ENCODE results near the gene DYSF.

DYSF gene

DNA sequence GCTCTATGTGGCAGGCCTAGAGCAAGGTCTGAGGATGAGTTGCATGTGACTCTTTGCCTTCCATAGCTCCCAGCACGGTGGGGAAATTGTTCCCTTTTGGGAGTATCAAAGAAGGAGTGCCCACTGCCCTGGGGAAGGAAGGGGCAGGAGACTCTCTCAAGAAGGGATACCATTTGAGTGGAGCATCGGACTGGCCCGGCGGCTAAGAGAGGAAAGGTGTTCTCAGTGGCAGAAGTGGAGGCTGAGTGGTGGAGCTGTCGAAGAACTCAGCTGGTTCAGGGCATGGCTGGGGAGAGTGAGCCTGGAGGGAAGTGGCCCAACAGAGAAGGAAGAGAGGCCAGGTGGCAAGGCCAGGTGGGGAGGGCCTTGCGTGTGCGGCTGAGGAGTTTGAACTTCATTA, 235.2 kb downstream of the DYSF start:
- Histone ChIP-seq H3K79me2 (ENCODE audit: insufficient read depth, low read depth) (no peaks in the 10 kb centered on the region), H2AFZ (ENCODE audit: low read depth) (no peak overlapping the region), H3K4me1 (ENCODE audit: low read depth, poor library complexity, severe bottlenecking) (no peaks in the 10 kb centered on the region), H3K9ac (no peak overlapping the region), H3K27me3 (ENCODE audit: insufficient read depth, low read depth) (no peaks in the 10 kb centered on the region), H3K27ac (no peak overlapping the region), H3K36me3 (ENCODE audit: insufficient read depth) (no peaks in the 10 kb centered on the region), H3K4me3 (IDR thresholded peaks at IDR 0.05; ENCODE audit: insufficient read depth, low read depth, low read length) (no peak overlapping the region), H3K4me2 (no peak overlapping the region), H4K20me1 (ENCODE audit: insufficient read depth) (no peaks in the 10 kb centered on the region)
- TF ChIP-seq, protein P1, sequence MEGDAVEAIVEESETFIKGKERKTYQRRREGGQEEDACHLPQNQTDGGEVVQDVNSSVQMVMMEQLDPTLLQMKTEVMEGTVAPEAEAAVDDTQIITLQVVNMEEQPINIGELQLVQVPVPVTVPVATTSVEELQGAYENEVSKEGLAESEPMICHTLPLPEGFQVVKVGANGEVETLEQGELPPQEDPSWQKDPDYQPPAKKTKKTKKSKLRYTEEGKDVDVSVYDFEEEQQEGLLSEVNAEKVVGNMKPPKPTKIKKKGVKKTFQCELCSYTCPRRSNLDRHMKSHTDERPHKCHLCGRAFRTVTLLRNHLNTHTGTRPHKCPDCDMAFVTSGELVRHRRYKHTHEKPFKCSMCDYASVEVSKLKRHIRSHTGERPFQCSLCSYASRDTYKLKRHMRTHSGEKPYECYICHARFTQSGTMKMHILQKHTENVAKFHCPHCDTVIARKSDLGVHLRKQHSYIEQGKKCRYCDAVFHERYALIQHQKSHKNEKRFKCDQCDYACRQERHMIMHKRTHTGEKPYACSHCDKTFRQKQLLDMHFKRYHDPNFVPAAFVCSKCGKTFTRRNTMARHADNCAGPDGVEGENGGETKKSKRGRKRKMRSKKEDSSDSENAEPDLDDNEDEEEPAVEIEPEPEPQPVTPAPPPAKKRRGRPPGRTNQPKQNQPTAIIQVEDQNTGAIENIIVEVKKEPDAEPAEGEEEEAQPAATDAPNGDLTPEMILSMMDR (conservative IDR thresholded peaks at IDR 0.05; ENCODE audit: low read depth, low read length): no peak

DNA sequence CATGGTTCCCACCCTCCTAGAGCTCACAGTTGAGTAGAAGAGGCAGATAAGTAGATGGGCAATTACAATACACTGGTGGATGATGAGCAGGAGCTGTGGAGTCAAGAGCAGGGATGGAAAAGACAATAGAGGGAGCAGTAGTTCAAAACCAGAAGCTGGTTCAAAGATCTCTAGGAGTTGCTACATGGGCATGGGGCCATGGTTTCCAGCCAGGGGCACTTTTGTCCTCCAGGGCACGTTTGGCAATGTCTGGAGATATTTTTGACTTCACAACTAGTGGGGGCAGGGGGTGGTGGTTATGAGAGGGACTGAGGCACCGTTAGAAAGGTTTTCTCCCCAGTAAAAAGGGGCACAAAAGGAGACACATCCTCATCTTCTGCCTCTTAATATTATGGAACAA, 236.0 kb downstream of the DYSF start:
- TF ChIP-seq, protein P1 (conservative IDR thresholded peaks at IDR 0.05; ENCODE audit: low read depth, low read length): no peak
- H4K20me1 ChIP-seq (ENCODE audit: insufficient read depth): no peaks in the 10 kb centered on the region

DNA sequence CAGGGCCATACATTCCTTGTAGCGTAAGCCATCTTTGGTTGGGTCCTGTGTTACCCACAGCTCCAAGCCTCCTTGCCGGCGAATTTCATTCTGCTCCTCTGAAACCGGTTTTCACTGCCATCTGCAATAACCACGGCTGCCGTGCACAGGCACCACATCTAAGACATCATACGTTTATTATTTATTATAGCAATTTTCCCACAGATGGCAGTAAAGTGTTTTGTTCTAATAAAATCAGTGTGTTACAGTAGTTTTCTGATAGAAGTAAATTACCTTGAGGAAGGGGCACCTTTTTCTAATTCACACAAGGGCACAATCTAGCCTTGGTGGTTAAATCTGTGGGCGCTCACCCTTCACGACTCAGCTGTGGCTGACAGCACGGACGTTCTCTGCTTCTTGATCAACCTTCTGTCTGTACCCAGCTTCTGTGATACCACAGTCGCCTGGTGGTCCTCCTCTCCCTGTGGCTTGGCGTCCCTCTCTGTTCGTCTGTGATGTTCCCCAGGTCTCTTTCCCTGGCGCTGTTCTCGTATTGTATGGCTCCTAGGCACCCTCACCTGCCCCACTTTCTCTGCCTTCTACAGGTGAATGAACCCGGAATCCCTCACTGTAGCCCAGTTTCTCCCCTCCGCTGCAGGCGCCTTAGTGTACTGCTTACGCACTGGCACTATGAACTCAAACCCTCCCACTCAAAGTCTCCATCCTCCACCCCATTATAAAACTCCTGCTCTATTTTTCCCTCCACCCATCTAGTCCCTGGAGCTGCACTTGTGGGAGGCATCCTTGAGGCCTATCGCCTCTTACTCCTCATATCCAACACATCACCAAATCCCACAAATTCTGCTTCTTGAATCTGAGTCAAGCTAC, 236.8 kb downstream of the DYSF start:
- H3K27me3 ChIP-seq (ENCODE audit: insufficient read depth, low read depth): no peaks in the 10 kb centered on the region
- H3K27ac ChIP-seq: no peak overlapping the region
- no peaks in the 10 kb centered on the region for H3K79me2 ChIP-seq (ENCODE audit: insufficient read depth, low read depth)
- H4K20me1 ChIP-seq (ENCODE audit: insufficient read depth): no peaks in the 10 kb centered on the region
- no peaks in the 10 kb centered on the region for H3K4me1 ChIP-seq (ENCODE audit: low read depth, poor library complexity, severe bottlenecking)
- no peak overlapping the region for H3K4me3 ChIP-seq (IDR thresholded peaks at IDR 0.05; ENCODE audit: insufficient read depth, low read depth, low read length)
- no peak overlapping the region for H3K9ac ChIP-seq
- H2AFZ ChIP-seq (ENCODE audit: low read depth): no peak overlapping the region
- H3K4me2 ChIP-seq: no peak overlapping the region
- TF ChIP-seq, protein P1 (conservative IDR thresholded peaks at IDR 0.05; ENCODE audit: low read depth, low read length): no peak
- H3K36me3 ChIP-seq (ENCODE audit: insufficient read depth): no peaks in the 10 kb centered on the region

More for the DNA sequence above, 236.0 kb downstream of the DYSF start:
- H3K4me2 ChIP-seq: no peak overlapping the region
- no peaks in the 10 kb centered on the region for H3K27me3 ChIP-seq (ENCODE audit: insufficient read depth, low read depth)
- no peak overlapping the region for H3K27ac ChIP-seq
- no peaks in the 10 kb centered on the region for H3K36me3 ChIP-seq (ENCODE audit: insufficient read depth)
- no peak overlapping the region for H2AFZ ChIP-seq (ENCODE audit: low read depth)
- H3K79me2 ChIP-seq (ENCODE audit: insufficient read depth, low read depth): no peaks in the 10 kb centered on the region
- H3K4me3 ChIP-seq (IDR thresholded peaks at IDR 0.05; ENCODE audit: insufficient read depth, low read depth, low read length): no peak overlapping the region
- H3K4me1 ChIP-seq (ENCODE audit: low read depth, poor library complexity, severe bottlenecking): no peaks in the 10 kb centered on the region
- no peak overlapping the region for H3K9ac ChIP-seq

DNA sequence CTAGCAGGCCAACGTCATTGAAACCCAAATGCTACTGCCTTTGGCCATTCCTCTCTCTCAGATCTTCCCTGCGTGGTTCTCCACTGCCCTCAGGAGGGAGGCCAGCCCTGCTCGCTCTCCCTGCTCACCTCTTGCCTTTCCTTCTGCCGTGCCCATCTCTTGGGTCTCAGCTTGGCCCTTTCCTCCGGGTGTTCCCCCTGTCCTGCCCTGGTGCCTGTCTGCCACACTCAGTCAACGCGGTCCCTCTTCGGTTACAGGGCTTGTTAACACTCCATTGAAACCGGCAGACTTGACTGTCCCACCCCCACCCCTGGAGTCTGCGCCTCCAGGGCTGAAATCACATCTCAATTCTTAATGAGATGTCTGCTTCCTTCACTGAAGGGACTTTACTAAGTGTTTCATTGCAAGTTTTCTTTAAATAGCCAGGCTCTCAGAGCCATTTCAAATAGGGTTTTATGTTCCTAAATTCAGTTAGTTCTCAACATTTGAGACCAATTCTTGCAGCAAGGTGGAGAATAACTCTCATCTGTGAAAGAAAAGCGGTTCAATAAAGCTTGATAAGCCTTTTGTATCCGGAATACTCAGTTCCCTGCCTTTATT, 237.6 kb downstream of the DYSF start:
- no peak overlapping the region for H2AFZ ChIP-seq (ENCODE audit: low read depth)
- no peaks in the 10 kb centered on the region for H4K20me1 ChIP-seq (ENCODE audit: insufficient read depth)
- no peaks in the 10 kb centered on the region for H3K79me2 ChIP-seq (ENCODE audit: insufficient read depth, low read depth)
- H3K36me3 ChIP-seq (ENCODE audit: insufficient read depth): no peaks in the 10 kb centered on the region
- no peak overlapping the region for H3K27ac ChIP-seq
- no peak overlapping the region for H3K9ac ChIP-seq
- H3K4me3 ChIP-seq (IDR thresholded peaks at IDR 0.05; ENCODE audit: insufficient read depth, low read depth, low read length): no peak overlapping the region
- H3K4me1 ChIP-seq (ENCODE audit: low read depth, poor library complexity, severe bottlenecking): no peaks in the 10 kb centered on the region
- H3K27me3 ChIP-seq (ENCODE audit: insufficient read depth, low read depth): no peaks in the 10 kb centered on the region
- H3K4me2 ChIP-seq: no peak overlapping the region
- TF ChIP-seq, protein P1 (conservative IDR thresholded peaks at IDR 0.05; ENCODE audit: low read depth, low read length): no peak
